Dorsolateral prefrontal cortex (tissue), 118 donors: ENCODE results near the gene PPP1R3F. TPM values are rescaled to one million over a fixed set of nuclear protein-coding genes. Genes with fewer than 3 reads are reported as not detected.

Experiments used
- total RNA-seq, 120 experiments: library from RNA; stranded (reverse); gene quantifications; one replicate each; pipeline versions ENCODE4 v1.2.3 to v1.2.4, GENCODE V29; 2022

The PPP1R3F gene
- total RNA-seq, 120 experiments from 2014 or later, result 32.3 to 66.1 (median 47.9) TPM

Other genes starting within 250 kb of the PPP1R3F start
- gene TFE3, start 226.4 kb upstream of the PPP1R3F start, total RNA-seq, result 10 to 100 TPM; 45.0 to 84.2 (median 59.0) TPM
- 10 to 100 TPM in 36 of 120 experiments, 1 to 10 TPM in 84; 3.7 to 15.5 (median 8.7) TPM for gene CCDC120, start 210.8 kb upstream of the PPP1R3F start, total RNA-seq
- 10 to 100 TPM; 34.5 to 81.5 (median 48.2) TPM for gene PRAF2, start 195.8 kb upstream of the PPP1R3F start, total RNA-seq
- gene WDR45, start 189.9 kb upstream of the PPP1R3F start, total RNA-seq, result 100 to 1,000 TPM in 6 of 120 experiments, 10 to 100 TPM in 114; 52.9 to 142 (median 77.9) TPM
- 10 to 100 TPM; 25.5 to 45.0 (median 35.2) TPM for gene GPKOW, start 146.1 kb upstream of the PPP1R3F start, total RNA-seq
- gene MAGIX, start 107.0 kb upstream of the PPP1R3F start, total RNA-seq, result 1 to 10 TPM; 2.3 to 9.6 (median 5.3) TPM
- gene PLP2, start 97.9 kb upstream of the PPP1R3F start, total RNA-seq, result 10 to 100 TPM in 24 of 120 experiments, 1 to 10 TPM in 96; 2.2 to 24.2 (median 6.7) TPM
- gene PRICKLE3, start 83.4 kb upstream of the PPP1R3F start, total RNA-seq, result 1 to 10 TPM; 1.1 to 9.3 (median 3.5) TPM
- 100 to 1,000 TPM; 150 to 795 (median 493) TPM for gene SYP, start 69.6 kb upstream of the PPP1R3F start, total RNA-seq
- 1 to 10 TPM in 95 of 120 experiments, under 1 TPM in 25; 0.39 to 4.0 (median 1.5) TPM for gene CACNA1F, start 36.5 kb upstream of the PPP1R3F start, total RNA-seq
- gene CCDC22, start 34.3 kb upstream of the PPP1R3F start, total RNA-seq, result 10 to 100 TPM in 118 of 120 experiments, 1 to 10 TPM in 2; 8.7 to 18.4 (median 13.5) TPM
- 1 to 10 TPM in 5 of 120 experiments, under 1 TPM in 98, not detected in 17; 0.21 to 1.2 (median 0.49) TPM for gene FOXP3, start 5.1 kb upstream of the PPP1R3F start, total RNA-seq
- gene GAGE10, start 33.9 kb downstream of the PPP1R3F start, total RNA-seq, result 1 to 10 TPM in 10 of 120 experiments, not detected in 110; 1.0 to 1.9 (median 1.4) TPM
- 1 to 10 TPM in 1 of 120 experiments, not detected in 119; 2.7 TPM for gene GAGE12J, start 52.2 kb downstream of the PPP1R3F start, total RNA-seq
- 1 to 10 TPM in 5 of 120 experiments, not detected in 115; 1.1 to 2.5 (median 1.6) TPM for gene GAGE13, start 61.8 kb downstream of the PPP1R3F start, total RNA-seq